HCT116 (cell line): Measurements from ENCODE around the gene MYADM. TPM values are rescaled to one million over a fixed set of nuclear protein-coding genes. Genes with fewer than 3 reads are reported as not detected.

Experiments used
- ATAC-seq: fragments of 200-7000 bp; cut with Tn5 transposase; 2 replicates; pipeline ENCODE4 v1.9.1; 2020; ENCODE audit warnings: mild to moderate bottlenecking, moderate library complexity
- BruUV-seq: library from RNA; stranded (reverse); fragments of 400-500 nt; replicated peaks from 2 replicates; lab custom pipeline; 2021; lab: Mats Ljungman, UMichigan
- CTCF ChIA-PET: fragments of 300-600 bp; sonication (Branson Sonifier 250); formaldehyde crosslinking; loops from one replicate; lab custom pipeline; 2021; ENCODE audit warnings: antibody characterized with exemption; lab: Charles Lee
- POLR2A ChIA-PET: fragments of 300-600, 350-600 bp; sonication (Branson Sonifier 250); formaldehyde crosslinking; loops from one replicate; lab custom pipeline; 2021; ENCODE audit warnings: antibody characterized with exemption; lab: Charles Lee
- RAD21 ChIA-PET, 2 experiments: fragments of 300-600 bp; sonication (Branson Sonifier 250); formaldehyde crosslinking; loops; one replicate each; lab custom pipeline; 2023; ENCODE audit warnings: low total read pairs in 2 of 2; ENCODE audit not compliant: uncharacterized antibody in 2 of 2, unreplicated experiment in 2 of 2, low non-redundant PET in 1 of 2; lab: Charles Lee
- DNase-seq: peaks from one replicate; pipeline ENCODE4 v3.0.0-alpha.2; 2010; ENCODE audit warnings: low read depth, low spot score
- H2AFZ ChIP-seq: fragments of 200-600 bp; shearing (Covaris generic), sonication (generic); 2 replicates; pipeline ENCODE4 v1.6.1; 2017; ENCODE audit warnings: low read depth, mixed run types, mixed read lengths, antibody characterized with exemption, low read length; ENCODE audit not compliant: poor library complexity, severe bottlenecking
- H3K27ac ChIP-seq: 2 replicates; pipeline ENCODE4 v1.5.1; 2012; ENCODE audit warnings: low read depth, low read length
- H3K27me3 ChIP-seq: fragments of 200-600 bp; sonication (generic); 2 replicates; pipeline ENCODE4 v1.6.1; 2016; ENCODE audit warnings: mixed run types, low read length, mixed read lengths; ENCODE audit not compliant: insufficient read depth
- H3K36me3 ChIP-seq, 2 experiments: fragments of 200-500 bp in 1 of 2; fragments of 200-600 bp in 1 of 2; sonication (Bioruptor generic) in 1 of 2; sonication (generic) in 1 of 2; 2 replicates each; pipeline versions ENCODE4 v1.5.1 to v1.6.1; 2014 to 2016; ENCODE audit warnings: low read length in 2 of 2, inconsistent platforms in 1 of 2, mixed read lengths in 1 of 2, mixed run types in 1 of 2; ENCODE audit not compliant: insufficient read depth in 2 of 2, control insufficient read depth in 1 of 2
- H3K4me1 ChIP-seq, 2 experiments: fragments of 200-600 bp in 1 of 2; sonication (generic) in 1 of 2; 2 replicates each; pipeline versions ENCODE4 v1.5.1 to v1.6.1; 2012 to 2017; ENCODE audit warnings: low read length in 2 of 2, inconsistent platforms in 1 of 2, mild to moderate bottlenecking in 1 of 2, mixed read lengths in 1 of 2, mixed run types in 1 of 2, moderate library complexity in 1 of 2; ENCODE audit not compliant: insufficient read depth in 2 of 2, control insufficient read depth in 1 of 2
- H3K4me2 ChIP-seq: fragments of 200-600 bp; sonication (generic); 2 replicates; pipeline ENCODE4 v1.6.1; 2017; ENCODE audit warnings: mixed run types, low read length, mixed read lengths
- H3K4me3 ChIP-seq, 2 experiments: fragments of 200-600 bp in 1 of 2; sonication (generic) in 1 of 2; replicated peaks in 1 of 2; 2 replicates each; pipeline ENCODE4 v1.5.1; 2011 to 2016; ENCODE audit warnings: low read length in 2 of 2, control low read depth in 1 of 2, low read depth in 1 of 2, mild to moderate bottlenecking in 1 of 2, mixed read lengths in 1 of 2, mixed run types in 1 of 2
- H3K79me2 ChIP-seq: fragments of 200-600 bp; sonication (generic); 2 replicates; pipeline ENCODE4 v1.6.1; 2017; ENCODE audit warnings: mild to moderate bottlenecking, mixed run types, low read length, moderate library complexity, mixed read lengths; ENCODE audit not compliant: insufficient read depth
- H3K9ac ChIP-seq: fragments of 200-600 bp; sonication (generic); 2 replicates; pipeline ENCODE4 v1.6.1; 2016; ENCODE audit warnings: low read length, mixed read lengths
- H3K9me2 ChIP-seq: fragments of 200-600 bp; sonication (generic), shearing (Covaris generic); 2 replicates; pipeline ENCODE4 v1.6.1; 2017; ENCODE audit warnings: mixed run types, mild to moderate bottlenecking, moderate library complexity; ENCODE audit not compliant: insufficient read depth
- H3K9me3 ChIP-seq, 2 experiments: fragments of 200-500 bp in 1 of 2; fragments of 200-600 bp in 1 of 2; sonication (Bioruptor generic) in 1 of 2; sonication (generic) in 1 of 2; 2 replicates each; pipeline ENCODE4 v1.6.1; 2014 to 2017; ENCODE audit warnings: low read length in 2 of 2, mixed read lengths in 2 of 2, inconsistent platforms in 1 of 2, low read depth in 1 of 2, mild to moderate bottlenecking in 1 of 2, mixed run types in 1 of 2, moderate library complexity in 1 of 2; ENCODE audit not compliant: control insufficient read depth in 1 of 2, insufficient read depth in 1 of 2
- H4K20me1 ChIP-seq: fragments of 200-600 bp; sonication (generic), shearing (Covaris generic); 2 replicates; pipeline ENCODE4 v1.6.1; 2017; ENCODE audit warnings: mixed run types, mild to moderate bottlenecking, moderate library complexity; ENCODE audit not compliant: insufficient read depth
- JUND ChIP-seq: IDR thresholded peaks from 2 replicates; pipeline ENCODE4 v1.6.1; 2012
- POLR2A ChIP-seq: IDR thresholded peaks from 2 replicates; pipeline ENCODE4 v1.7.0; 2011; ENCODE audit warnings: borderline replicate concordance; ENCODE audit not compliant: insufficient read depth, insufficient read length; ENCODE audit errors: extremely low read depth
- intact Hi-C: fragments of 100-400 bp; cut with micrococcal nuclease; formaldehyde crosslinking; loops from 2 replicates; pipeline ENCODE4 v1.10.0; 2022
- total RNA-seq: library from RNA; stranded (reverse); gene quantifications from one replicate; pipeline ENCODE4 v1.2.1, GENCODE V29; 2021; ENCODE audit not compliant: unreplicated experiment
- TF ChIP-seq, protein P1 (sequence below): IDR thresholded peaks from 2 replicates; pipeline ENCODE4 v1.6.1; 2011; ENCODE audit warnings: mild to moderate bottlenecking, low read length, moderate library complexity; ENCODE audit not compliant: insufficient replicate concordance; ENCODE audit errors: extremely low read depth

The MYADM gene
- total RNA-seq, 1 experiment from 2014 or later = 79.6 TPM

DNA sequence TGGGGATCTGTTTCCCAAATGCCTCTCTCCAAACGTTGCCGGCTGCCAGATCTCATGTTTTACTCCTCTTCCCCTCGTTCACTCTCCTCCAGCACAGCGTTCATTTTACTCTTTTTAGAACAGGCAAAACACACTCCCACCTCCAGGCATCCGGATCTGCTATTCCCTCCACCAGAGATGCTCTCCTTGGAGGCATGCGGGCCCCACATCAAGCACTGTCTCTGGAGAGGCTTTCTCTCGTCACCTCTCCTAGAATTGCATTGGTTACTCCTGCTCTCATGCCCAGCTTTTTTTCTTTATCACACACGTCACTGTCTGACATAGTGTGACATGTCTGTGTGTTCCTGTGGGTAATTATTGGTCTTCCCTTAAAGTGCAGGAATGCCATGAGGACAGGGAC, 20.1 kb upstream of the MYADM start:
- Histone ChIP-seq H3K36me3 (no peaks in the 10 kb centered on the region), H3K27ac (no peak overlapping the region), H3K4me3 (no peak overlapping the region), H3K4me2 (no peak overlapping the region), H3K79me2 (no peaks in the 10 kb centered on the region), H2AFZ (no peak overlapping the region), H3K9ac (no peak overlapping the region), H3K4me1 (peaks cover 9 to 21% of the 10 kb centered on the region in 2 experiments), H3K9me2 (no peaks in the 10 kb centered on the region), H4K20me1 (no peaks in the 10 kb centered on the region), H3K9me3 (no peaks in the 10 kb centered on the region; a peak in 1 of 4 replicates), H3K27me3 (no peaks in the 10 kb centered on the region)
- RAD21 ChIA-PET = no interaction called here
- intact Hi-C loops = no loop called here
- no TSS peak for BruUV-seq
- TF ChIP-seq JUND = no peak
- POLR2A ChIA-PET = interaction anchor here (1.2 kb wide), 1 partner anchor 20 kb away, joined by 4 read pairs; the partner anchor contains the start of gene MYADM
- DNase-seq (no peak), ATAC-seq (no peak)
- CTCF ChIA-PET = interaction anchor here (1.3 to 1.8 kb wide), 3 partner anchors 177 to 419 kb away, joined by 3 to 7 read pairs (median 3); no protein-coding TSS in a partner anchor

DNA sequence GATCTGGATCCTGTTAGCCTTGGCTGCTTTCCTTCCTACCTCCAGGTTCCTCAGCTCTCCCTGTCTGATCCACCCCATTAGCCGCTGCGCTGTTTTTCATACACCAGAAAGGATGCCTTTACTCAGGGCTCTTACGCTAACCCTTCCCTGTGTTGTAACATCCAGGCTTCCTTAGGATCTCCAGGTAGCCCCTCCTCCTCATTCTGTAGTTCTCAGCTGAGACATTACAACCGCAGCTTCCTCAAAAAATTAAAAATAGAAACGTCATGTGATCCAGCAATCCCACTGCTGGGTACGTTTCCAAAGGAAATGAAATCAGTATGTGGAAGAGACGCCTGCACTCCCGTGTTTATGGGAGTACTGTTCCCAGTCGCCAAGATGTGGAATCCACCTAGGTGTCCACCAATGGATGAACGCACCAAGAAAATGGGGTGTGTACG, 18.4 kb upstream of the MYADM start:
- intact Hi-C loops = no loop called here
- CTCF ChIA-PET = interaction anchor here (1.4 kb wide), 1 partner anchor 417 kb away, joined by 3 read pairs; no protein-coding TSS in a partner anchor

More for the DNA sequence above, 18.4 kb upstream of the MYADM start:
- H3K4me1 ChIP-seq = peaks cover 3 to 9% of the 10 kb centered on the region in 2 experiments; a peak in 3 of 4 replicates
- no peak for TF ChIP-seq POLR2A
- TF ChIP-seq, protein P1, sequence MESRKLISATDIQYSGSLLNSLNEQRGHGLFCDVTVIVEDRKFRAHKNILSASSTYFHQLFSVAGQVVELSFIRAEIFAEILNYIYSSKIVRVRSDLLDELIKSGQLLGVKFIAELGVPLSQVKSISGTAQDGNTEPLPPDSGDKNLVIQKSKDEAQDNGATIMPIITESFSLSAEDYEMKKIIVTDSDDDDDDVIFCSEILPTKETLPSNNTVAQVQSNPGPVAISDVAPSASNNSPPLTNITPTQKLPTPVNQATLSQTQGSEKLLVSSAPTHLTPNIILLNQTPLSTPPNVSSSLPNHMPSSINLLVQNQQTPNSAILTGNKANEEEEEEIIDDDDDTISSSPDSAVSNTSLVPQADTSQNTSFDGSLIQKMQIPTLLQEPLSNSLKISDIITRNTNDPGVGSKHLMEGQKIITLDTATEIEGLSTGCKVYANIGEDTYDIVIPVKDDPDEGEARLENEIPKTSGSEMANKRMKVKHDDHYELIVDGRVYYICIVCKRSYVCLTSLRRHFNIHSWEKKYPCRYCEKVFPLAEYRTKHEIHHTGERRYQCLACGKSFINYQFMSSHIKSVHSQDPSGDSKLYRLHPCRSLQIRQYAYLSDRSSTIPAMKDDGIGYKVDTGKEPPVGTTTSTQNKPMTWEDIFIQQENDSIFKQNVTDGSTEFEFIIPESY = no peak
- ATAC-seq (no peak), DNase-seq (no peak)
- H3K4me3 ChIP-seq = no peak overlapping the region
- no TSS peak for BruUV-seq
- H3K79me2 ChIP-seq = no peaks in the 10 kb centered on the region
- no peak overlapping the region for H3K4me2 ChIP-seq
- no peaks in the 10 kb centered on the region for H3K36me3 ChIP-seq
- no peaks in the 10 kb centered on the region; a peak in 1 of 4 replicates for H3K9me3 ChIP-seq
- H2AFZ ChIP-seq = no peak overlapping the region
- H3K9ac ChIP-seq = no peak overlapping the region
- H4K20me1 ChIP-seq = no peaks in the 10 kb centered on the region
- no peaks in the 10 kb centered on the region for H3K9me2 ChIP-seq
- ChIA-PET POLR2A (interaction anchor here (0.7 to 1.1 kb wide), 2 partner anchors 10 to 19 kb away, joined by 4 to 5 read pairs; partner anchors contain the start of gene MYADM), RAD21 (interaction anchor here in 1 of 2 experiments (0.7 kb wide), 1 partner anchor 63 kb away, joined by 4 read pairs; no protein-coding TSS in a partner anchor)
- H3K27ac ChIP-seq = no peak overlapping the region
- no peaks in the 10 kb centered on the region for H3K27me3 ChIP-seq
